Measurements from ENCODE around the gene SHOC2. TPM values are rescaled to one million over a fixed set of nuclear protein-coding genes. Genes with fewer than 3 reads are reported as not detected.

Gene SHOC2
- total and polyA plus RNA-seq, 9 of the 15 experiments (the other 6 are each of a cell fraction or from before 2014, with no cell fraction given), result 9.2 to 17.5 (median 14.9) TPM

DNA sequence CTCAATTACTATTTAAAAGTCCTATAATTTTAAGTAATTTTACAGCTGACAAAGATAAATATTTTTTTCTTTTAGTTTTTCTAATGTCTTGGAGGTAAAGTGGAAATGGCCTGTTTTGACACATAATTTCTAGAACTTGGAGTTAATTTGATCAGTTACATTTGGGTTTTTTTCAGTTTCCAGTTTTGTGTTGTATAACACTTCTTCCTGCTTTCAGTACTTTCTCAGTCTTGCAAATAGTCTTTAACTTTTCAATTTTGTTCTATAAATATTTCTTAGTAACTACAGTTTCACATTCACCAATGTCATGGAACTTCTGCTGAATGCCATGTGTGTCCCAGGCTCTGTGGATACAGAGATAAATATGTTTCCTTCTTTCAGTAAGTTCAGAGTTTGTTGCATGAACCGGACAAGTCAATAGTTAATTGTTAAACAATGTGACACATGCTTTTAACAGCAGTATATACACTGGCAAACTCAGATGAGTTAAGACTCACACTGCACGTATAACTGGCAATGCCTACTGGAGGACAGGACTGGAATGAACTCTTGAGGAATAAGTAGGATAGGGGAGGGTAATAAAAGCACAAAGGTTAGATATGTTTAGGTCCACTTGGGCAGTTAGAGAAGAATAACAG lies 4.6 kb downstream of the SHOC2 start:
- H4K20me1 ChIP-seq (replicated peaks; ENCODE audit: control insufficient read depth, insufficient read depth, low read length), result no peaks in the 10 kb centered on the region
- H3K4me1 ChIP-seq (replicated peaks in 1 of 2; ENCODE audit: control insufficient read depth in 2 of 2, insufficient read depth in 2 of 2, low read length in 2 of 2), result peaks cover 0 to 9% of the 10 kb centered on the region in 2 experiments; a peak in 2 of 5 replicates
- no peaks in the 10 kb centered on the region for H3K27me3 ChIP-seq (ENCODE audit: control insufficient read depth in 2 of 2, insufficient read depth in 2 of 2, low read length in 2 of 2)
- no peak overlapping the region; the same call in 2 of the 3 replicates for H3K27ac ChIP-seq (ENCODE audit: extremely low read depth, low read depth, low read length)
- in situ Hi-C loops (cut with MboI) (no loop called here), intact Hi-C loops (cut with micrococcal nuclease) (no loop called here)
- WGBS (ENCODE audit: insufficient coverage, low coverage, missing lambda C conversion rate), result 71% methylated on average over 2 of the region's 2 CpGs
- H3K4me3 ChIP-seq, result no peak overlapping the region
- no peaks in the 10 kb centered on the region for H3K9me3 ChIP-seq (replicated peaks; ENCODE audit: control insufficient read depth, insufficient read depth, low read depth, low read length)
- H3K4me2 ChIP-seq (ENCODE audit: insufficient read depth, low read length), result no peak overlapping the region
- H2AFZ ChIP-seq (ENCODE audit: low read depth, low read length), result no peak overlapping the region
- ATAC-seq, result no peak
- CTCF ChIA-PET (ENCODE audit: low intra/inter-chr PET ratio), result interaction anchor here (0.5 kb wide), 1 partner anchor 29 kb away, joined by 4 read pairs; no protein-coding TSS in a partner anchor
- FAIRE-seq, result no peak
- no peaks in the 10 kb centered on the region for H3K9me1 ChIP-seq (ENCODE audit: control insufficient read depth, insufficient read depth, low read length)
- BruUV-seq (replicated peaks), result no TSS peak
- POLR2A ChIA-PET, result interaction anchor here (0.6 kb wide), 1 partner anchor 280 kb away, joined by 3 read pairs; the partner anchor contains the start of gene RBM20
- no peaks in the 10 kb centered on the region for H3K36me3 ChIP-seq (ENCODE audit: control insufficient read depth, insufficient read depth, low read length)
- H3K9ac ChIP-seq (ENCODE audit: insufficient read depth in 1 of 2, low read depth in 2 of 2, low read length in 2 of 2), result no peak overlapping the region
- peaks cover 90% of the 10 kb centered on the region for H3K79me2 ChIP-seq (ENCODE audit: control insufficient read depth, insufficient read depth, low read length)
- DNase-seq (ENCODE audit: extremely low read depth in 1 of 4, low spot score in 3 of 4), result no peak
- TF ChIP-seq ZBTB7A (IDR thresholded peaks at IDR 0.05; ENCODE audit: borderline replicate concordance, control insufficient read depth, low read depth, low read length) (no peak), DMBX1 (CRISPR knock-in tag; IDR thresholded peaks at IDR 0.05; ENCODE audit: borderline replicate concordance) (no peak), POLR3A (IDR thresholded peaks at IDR 0.05; ENCODE audit: borderline replicate concordance, extremely low read depth, insufficient read depth, insufficient read length) (no peak), MCM5 (IDR thresholded peaks at IDR 0.05; ENCODE audit: low read depth) (no peak), HMG20A (CRISPR knock-in tag; conservative IDR thresholded peaks at IDR 0.05) (no peak), TOE1 (IDR thresholded peaks at IDR 0.05; ENCODE audit: borderline replicate concordance) (no peak), TOE1 (CRISPR knock-in tag; IDR thresholded peaks at IDR 0.05; ENCODE audit: borderline replicate concordance, low read depth) (no peak), EWSR1 (IDR thresholded peaks at IDR 0.05; ENCODE audit: borderline replicate concordance, low read depth, partially characterized antibody) (no peak), ZNF232 (CRISPR knock-in tag; IDR thresholded peaks at IDR 0.05) (no peak), MTF1 (CRISPR knock-in tag; IDR thresholded peaks at IDR 0.05; ENCODE audit: borderline replicate concordance) (no peak), CBX2 (IDR thresholded peaks at IDR 0.05; ENCODE audit: insufficient read depth, low read length, poor library complexity, severe bottlenecking) (no peak), ZNF785 (CRISPR knock-in tag; IDR thresholded peaks at IDR 0.05) (no peak), TEAD4 (IDR thresholded peaks at IDR 0.05; ENCODE audit: low read length) (no peak), TEAD4 (CRISPR knock-in tag; IDR thresholded peaks at IDR 0.05; ENCODE audit: borderline replicate concordance) (no peak), NCOA1 (IDR thresholded peaks at IDR 0.05; ENCODE audit: low read depth) (no peak), WHSC1 (IDR thresholded peaks at IDR 0.05; ENCODE audit: low read length) (no peak), MBD2 (IDR thresholded peaks at IDR 0.05; ENCODE audit: borderline replicate concordance, low read depth) (no peak), PHTF2 (CRISPR knock-in tag; IDR thresholded peaks at IDR 0.05) (no peak), SAP30 (IDR thresholded peaks at IDR 0.05; ENCODE audit: borderline replicate concordance, insufficient read depth, low read depth, low read length, poor library complexity, severe bottlenecking) (no peak)
- TF ChIP-seq, protein P1, sequence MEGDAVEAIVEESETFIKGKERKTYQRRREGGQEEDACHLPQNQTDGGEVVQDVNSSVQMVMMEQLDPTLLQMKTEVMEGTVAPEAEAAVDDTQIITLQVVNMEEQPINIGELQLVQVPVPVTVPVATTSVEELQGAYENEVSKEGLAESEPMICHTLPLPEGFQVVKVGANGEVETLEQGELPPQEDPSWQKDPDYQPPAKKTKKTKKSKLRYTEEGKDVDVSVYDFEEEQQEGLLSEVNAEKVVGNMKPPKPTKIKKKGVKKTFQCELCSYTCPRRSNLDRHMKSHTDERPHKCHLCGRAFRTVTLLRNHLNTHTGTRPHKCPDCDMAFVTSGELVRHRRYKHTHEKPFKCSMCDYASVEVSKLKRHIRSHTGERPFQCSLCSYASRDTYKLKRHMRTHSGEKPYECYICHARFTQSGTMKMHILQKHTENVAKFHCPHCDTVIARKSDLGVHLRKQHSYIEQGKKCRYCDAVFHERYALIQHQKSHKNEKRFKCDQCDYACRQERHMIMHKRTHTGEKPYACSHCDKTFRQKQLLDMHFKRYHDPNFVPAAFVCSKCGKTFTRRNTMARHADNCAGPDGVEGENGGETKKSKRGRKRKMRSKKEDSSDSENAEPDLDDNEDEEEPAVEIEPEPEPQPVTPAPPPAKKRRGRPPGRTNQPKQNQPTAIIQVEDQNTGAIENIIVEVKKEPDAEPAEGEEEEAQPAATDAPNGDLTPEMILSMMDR (IDR thresholded peaks at IDR 0.05 in 2 of 3, conservative IDR thresholded peaks at IDR 0.05 in 1 of 3; ENCODE audit: insufficient read depth in 2 of 3, low read depth in 1 of 3, low read length in 3 of 3), result no peak

Measured in K562 (cell line).